Body of pancreas (tissue), 4 donors: ENCODE data around the gene GJA9.

Experiments used
- POLR2A ChIP-seq, 3 donors: fragments of 450-650 bp; IDR thresholded peaks; one replicate each; pipeline ENCODE4 v1.6.1; 2016; ENCODE audit warnings: antibody characterized with exemption in 3 of 3, mild to moderate bottlenecking in 2 of 3
- TF ChIP-seq, protein P1 (sequence below), 7 experiments: fragments of 450-650 bp in 4 of 7; fragments of 200-600 bp in 3 of 7; sonication (generic) in 3 of 7; IDR thresholded peaks; one replicate each; pipeline ENCODE4 v1.5.1; 2016 to 2019; ENCODE audit warnings: antibody characterized with exemption in 7 of 7

DNA sequence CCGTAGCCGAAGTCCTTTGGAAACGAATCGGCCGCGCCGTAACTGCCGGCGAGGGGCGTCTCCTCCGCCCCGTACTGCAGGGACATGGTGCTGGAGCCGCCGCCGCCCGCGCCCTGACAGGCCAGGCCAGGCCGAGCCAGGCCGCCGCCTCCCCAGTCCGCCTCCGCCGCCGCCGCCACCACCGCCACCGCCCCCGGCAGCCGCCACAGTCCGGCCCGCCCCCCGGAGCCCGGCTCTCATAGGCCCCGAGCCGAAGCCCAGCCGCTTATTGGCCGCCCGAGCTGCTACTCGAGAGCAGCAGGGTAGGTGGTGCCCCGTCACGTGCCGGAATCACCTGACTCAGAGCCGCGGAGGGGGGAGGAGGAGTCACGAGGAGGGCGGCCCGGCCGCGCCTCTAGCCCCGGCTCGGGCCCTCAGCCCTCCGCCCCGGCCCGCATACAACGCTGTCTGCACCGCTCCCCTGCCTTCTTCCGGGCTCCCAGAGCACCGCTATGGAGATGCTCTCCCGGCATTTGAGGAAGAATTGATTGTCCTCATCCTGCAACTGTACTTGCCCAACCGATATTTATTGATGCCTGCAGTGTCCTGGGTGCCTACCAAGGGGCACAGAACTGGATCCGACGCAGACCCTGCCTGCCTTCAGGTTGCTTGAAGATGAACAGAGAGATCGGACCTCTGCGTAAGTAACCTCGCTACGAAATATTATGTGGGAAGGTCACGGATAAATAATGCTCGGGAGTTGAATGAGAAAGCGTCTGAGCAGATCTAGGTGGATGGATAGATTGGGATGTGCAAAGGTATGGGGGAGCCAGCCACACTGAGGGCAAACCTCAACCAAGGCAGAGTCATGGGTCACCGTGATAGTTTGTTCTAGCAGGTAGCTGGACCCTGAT is 21.6 kb downstream of the GJA9 start, which contains the start of gene RRAGC:
- TF ChIP-seq, protein P1, sequence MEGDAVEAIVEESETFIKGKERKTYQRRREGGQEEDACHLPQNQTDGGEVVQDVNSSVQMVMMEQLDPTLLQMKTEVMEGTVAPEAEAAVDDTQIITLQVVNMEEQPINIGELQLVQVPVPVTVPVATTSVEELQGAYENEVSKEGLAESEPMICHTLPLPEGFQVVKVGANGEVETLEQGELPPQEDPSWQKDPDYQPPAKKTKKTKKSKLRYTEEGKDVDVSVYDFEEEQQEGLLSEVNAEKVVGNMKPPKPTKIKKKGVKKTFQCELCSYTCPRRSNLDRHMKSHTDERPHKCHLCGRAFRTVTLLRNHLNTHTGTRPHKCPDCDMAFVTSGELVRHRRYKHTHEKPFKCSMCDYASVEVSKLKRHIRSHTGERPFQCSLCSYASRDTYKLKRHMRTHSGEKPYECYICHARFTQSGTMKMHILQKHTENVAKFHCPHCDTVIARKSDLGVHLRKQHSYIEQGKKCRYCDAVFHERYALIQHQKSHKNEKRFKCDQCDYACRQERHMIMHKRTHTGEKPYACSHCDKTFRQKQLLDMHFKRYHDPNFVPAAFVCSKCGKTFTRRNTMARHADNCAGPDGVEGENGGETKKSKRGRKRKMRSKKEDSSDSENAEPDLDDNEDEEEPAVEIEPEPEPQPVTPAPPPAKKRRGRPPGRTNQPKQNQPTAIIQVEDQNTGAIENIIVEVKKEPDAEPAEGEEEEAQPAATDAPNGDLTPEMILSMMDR (IDR thresholded peaks at IDR 0.05), result no peak
- TF ChIP-seq POLR2A (IDR thresholded peaks at IDR 0.05), result peak; percentile 29 to 60 (median 50)
